H1 (cell line): ENCODE measurements around the gene INPP5F. TPM values are rescaled to one million over a fixed set of nuclear protein-coding genes. Genes with fewer than 3 reads are reported as not detected.

Experiments used
- CTCF ChIA-PET: fragments of 300-600 bp; sonication (Branson Sonifier 250); formaldehyde crosslinking; loops from one replicate; lab custom pipeline; 2021; ENCODE audit not compliant: partially characterized antibody; lab: Charles Lee
- POLR2A ChIA-PET: fragments of 300-600 bp; sonication (Branson Sonifier 250); formaldehyde crosslinking; loops from one replicate; lab custom pipeline; 2021; ENCODE audit warnings: inconsistent platforms; ENCODE audit not compliant: partially characterized antibody; lab: Charles Lee
- DNase-seq, 2 experiments: peaks; one replicate each; pipeline versions ENCODE4 v3.0.0 to v3.0.0-alpha.2; 2010 to 2022; ENCODE audit warnings: low spot score in 2 of 2, low read depth in 1 of 2, mixed read lengths in 1 of 2
- FAIRE-seq: peaks from 2 replicates; lab custom pipeline; 2011; peaks lifted over from hg19 to GRCh38; lab: Jason Lieb, UNC
- H2AFZ ChIP-seq: 2 replicates; pipeline ENCODE4 v1.8.1; 2012; ENCODE audit warnings: low read length, inconsistent platforms
- H2AK5ac ChIP-seq: 2 replicates; pipeline ENCODE4 v1.6.1; 2013; ENCODE audit warnings: low read depth, low read length
- H2BK120ac ChIP-seq: replicated peaks from 2 replicates; pipeline ENCODE3; 2013; ENCODE audit warnings: low read depth, low read length, inconsistent platforms
- H2BK12ac ChIP-seq: 2 replicates; pipeline ENCODE4 v1.6.1; 2013; ENCODE audit warnings: low read depth, low read length
- H2BK15ac ChIP-seq: 2 replicates; pipeline ENCODE4 v1.6.1; 2013; ENCODE audit warnings: low read length
- H2BK20ac ChIP-seq: 2 replicates; pipeline ENCODE4 v1.6.1; 2013; ENCODE audit warnings: low read length
- H2BK5ac ChIP-seq: 2 replicates; pipeline ENCODE4 v1.6.1; 2013; ENCODE audit warnings: low read depth, low read length
- H3K14ac ChIP-seq: 2 replicates; pipeline ENCODE4 v1.6.1; 2013; ENCODE audit warnings: inconsistent platforms; ENCODE audit not compliant: insufficient read length
- H3K18ac ChIP-seq: 2 replicates; pipeline ENCODE4 v1.6.1; 2013; ENCODE audit warnings: low read length; ENCODE audit errors: extremely low read depth
- H3K23ac ChIP-seq: 2 replicates; pipeline ENCODE4 v1.6.1; 2013; ENCODE audit warnings: inconsistent platforms; ENCODE audit not compliant: insufficient read length
- H3K23me2 ChIP-seq: 2 replicates; pipeline ENCODE4 v1.6.1; 2013; ENCODE audit warnings: low read depth, low read length
- H3K27ac ChIP-seq: 2 replicates; pipeline ENCODE4 v1.6.1; 2011; ENCODE audit warnings: low read depth, low read length, inconsistent platforms
- H3K27me3 ChIP-seq, 4 experiments: replicated peaks in 1 of 4; 1 replicate in 1 of 4; 2 replicates in 3 of 4; pipeline versions ENCODE4 v1.6.1 to v1.8.1; 2011 to 2013; ENCODE audit warnings: low read length in 3 of 4, mild to moderate bottlenecking in 3 of 4, inconsistent platforms in 2 of 4, mixed read lengths in 2 of 4, moderate library complexity in 1 of 4; ENCODE audit not compliant: control insufficient read depth in 3 of 4, insufficient read depth in 3 of 4; ENCODE audit errors: extremely low read depth in 1 of 4
- H3K36me3 ChIP-seq, 4 experiments: 2 replicates each; pipeline versions ENCODE4 v1.6.1 to v1.8.1; 2011 to 2013; ENCODE audit warnings: mild to moderate bottlenecking in 4 of 4, low read length in 3 of 4, moderate library complexity in 2 of 4, control low read depth in 1 of 4, inconsistent platforms in 1 of 4; ENCODE audit not compliant: insufficient read depth in 4 of 4, control insufficient read depth in 2 of 4
- H3K4ac ChIP-seq: replicated peaks from 2 replicates; pipeline ENCODE3; 2013; ENCODE audit warnings: low read length, low read depth, mixed read lengths, inconsistent platforms; ENCODE audit not compliant: insufficient read length
- H3K4me1 ChIP-seq, 4 experiments: replicated peaks in 1 of 4; 1 replicate in 1 of 4; 2 replicates in 3 of 4; pipeline versions ENCODE4 v1.6.1 to v1.8.1; 2011 to 2013; ENCODE audit warnings: low read length in 3 of 4, inconsistent platforms in 2 of 4, mixed read lengths in 1 of 4; ENCODE audit not compliant: insufficient read depth in 4 of 4, control insufficient read depth in 3 of 4
- H3K4me2 ChIP-seq, 2 experiments: 2 replicates each; pipeline versions ENCODE4 v1.6.1 to v1.8.1; 2011 to 2013; ENCODE audit warnings: low read depth in 2 of 2, low read length in 2 of 2, control low read depth in 1 of 2, inconsistent platforms in 1 of 2, mild to moderate bottlenecking in 1 of 2; ENCODE audit not compliant: insufficient read depth in 1 of 2
- H3K4me3 ChIP-seq, 4 experiments: fragments of 200-600, 300-600 bp in 1 of 4; sonication (generic), shearing (Covaris generic), sonication (Bioruptor Twin) in 1 of 4; 2 replicates each; pipeline versions ENCODE4 v1.5.1 to v1.8.1; 2011 to 2016; ENCODE audit warnings: low read length in 4 of 4, low read depth in 3 of 4, control low read depth in 2 of 4, inconsistent platforms in 2 of 4, mild to moderate bottlenecking in 2 of 4, mixed read lengths in 1 of 4, moderate library complexity in 1 of 4; ENCODE audit not compliant: insufficient read depth in 2 of 4; ENCODE audit errors: extremely low read depth in 1 of 4
- H3K56ac ChIP-seq: replicated peaks from 2 replicates; pipeline ENCODE3; 2013; ENCODE audit warnings: low read depth, mild to moderate bottlenecking, mixed read lengths, low read length, inconsistent platforms; ENCODE audit not compliant: insufficient read length
- H3K79me1 ChIP-seq: 2 replicates; pipeline ENCODE4 v1.6.1; 2013; ENCODE audit warnings: low read depth, low read length, control low read depth
- H3K79me2 ChIP-seq, 2 experiments: 2 replicates each; pipeline versions ENCODE4 v1.6.1 to v1.8.1; 2012 to 2013; ENCODE audit warnings: low read length in 2 of 2, mild to moderate bottlenecking in 2 of 2, inconsistent platforms in 1 of 2; ENCODE audit not compliant: insufficient read depth in 2 of 2, control insufficient read depth in 1 of 2
- H3K9ac ChIP-seq, 4 experiments: replicated peaks in 1 of 4; 1 replicate in 1 of 4; 2 replicates in 3 of 4; pipeline versions ENCODE4 v1.6.1 to v1.8.1; 2011 to 2013; ENCODE audit warnings: low read depth in 3 of 4, low read length in 3 of 4, control low read depth in 2 of 4, mild to moderate bottlenecking in 2 of 4, moderate library complexity in 2 of 4, inconsistent platforms in 1 of 4; ENCODE audit errors: extremely low read depth in 1 of 4
- H3K9me3 ChIP-seq, 2 experiments: 2 replicates each; pipeline versions ENCODE4 v1.6.1 to v1.8.1; 2012 to 2013; ENCODE audit warnings: mild to moderate bottlenecking in 2 of 2, moderate library complexity in 2 of 2, control low read depth in 1 of 2, inconsistent platforms in 1 of 2, low read depth in 1 of 2, low read length in 1 of 2, mixed read lengths in 1 of 2; ENCODE audit not compliant: insufficient read depth in 2 of 2
- H4K20me1 ChIP-seq, 2 experiments: replicated peaks in 1 of 2; 2 replicates each; pipeline versions ENCODE3 to v1.8.1; 2011 to 2013; ENCODE audit warnings: inconsistent platforms in 2 of 2, low read length in 2 of 2, mild to moderate bottlenecking in 1 of 2; ENCODE audit not compliant: insufficient read depth in 2 of 2, control insufficient read depth in 1 of 2
- H4K5ac ChIP-seq: 2 replicates; pipeline ENCODE4 v1.6.1; 2013; ENCODE audit warnings: low read length, low read depth, mixed read lengths, inconsistent platforms; ENCODE audit not compliant: insufficient read length
- H4K8ac ChIP-seq: 2 replicates; pipeline ENCODE4 v1.8.0; 2013; ENCODE audit warnings: mild to moderate bottlenecking, moderate library complexity, low read length, inconsistent platforms; ENCODE audit not compliant: insufficient read depth; ENCODE audit errors: extremely low read depth
- H4K91ac ChIP-seq: replicated peaks from 2 replicates; pipeline ENCODE3; 2013; ENCODE audit warnings: low read length, mixed read lengths, inconsistent platforms; ENCODE audit not compliant: insufficient read length
- CHD2 ChIP-seq: IDR thresholded peaks from 2 replicates; pipeline ENCODE4 v1.6.1; 2012; ENCODE audit warnings: low read length, improper control_type of control experiment
- POLR2A ChIP-seq, 2 experiments: IDR thresholded peaks; 1 replicate in 1 of 2; 2 replicates in 1 of 2; pipeline ENCODE4 v1.6.1; 2011; ENCODE audit warnings: low read depth in 2 of 2, low read length in 2 of 2, mild to moderate bottlenecking in 2 of 2; ENCODE audit errors: control extremely low read depth in 1 of 2
- SUZ12 ChIP-seq: fragments of 200-600 bp; sonication (generic); IDR thresholded peaks from 2 replicates; pipeline ENCODE4 v1.6.1; 2012; ENCODE audit warnings: mild to moderate bottlenecking, inconsistent platforms, low read length, moderate library complexity, mixed read lengths
- TAF7 ChIP-seq: optimal IDR thresholded peaks from 2 replicates; pipeline ENCODE3; 2011; ENCODE audit warnings: low read depth, mild to moderate bottlenecking, inconsistent platforms, low read length, moderate library complexity, borderline replicate concordance
- YY1 ChIP-seq: IDR thresholded peaks from 2 replicates; pipeline ENCODE4 v1.6.1; 2011; ENCODE audit warnings: low read depth, mild to moderate bottlenecking, low read length
- WGBS, 2 experiments: shearing (Covaris generic) in 1 of 2; methylation state at CpG; one replicate each; pipeline versions ENCODE4 v1.1.6 to v1.1.7; 2013 to 2015; ENCODE audit warnings: low lambda C conversion rate in 2 of 2, mixed read lengths in 2 of 2, inconsistent platforms in 1 of 2, low coverage in 1 of 2, missing lambda C conversion rate in 1 of 2; ENCODE audit not compliant: insufficient replicate concordance in 2 of 2, insufficient coverage in 1 of 2, insufficient read length in 1 of 2; ENCODE audit errors: extremely low coverage in 1 of 2, missing lambda C conversion rate in 1 of 2; 5-methylcytosine and 5-hydroxymethylcytosine counted together
- polyA plus RNA-seq, 7 experiments: library from polyadenylated mRNA; depleted of rRNA in 3 of 7; stranded (reverse) in 5 of 7; unstranded in 2 of 7; fragments of >200 nt in 5 of 7; fragments of 200-250 nt in 2 of 7; gene quantifications; 1 replicate in 5 of 7; 2 replicates in 1 of 7; 4 replicates in 1 of 7; pipeline versions ENCODE4 v1.2.1 to v1.2.3, GENCODE V29; 2011 to 2013; ENCODE audit warnings: missing spikeins in 2 of 7, mixed read lengths in 2 of 7
- total RNA-seq: library from RNA; stranded (reverse); fragmentation: NEBNext Ultra II Directional; extraction: Animal tissue kit (Norgen Biotek cat#: 25700); gene quantifications from 2 replicates; pipeline ENCODE4 v1.2.1, GENCODE V29; 2021
- TF ChIP-seq, protein P1 (sequence below): IDR thresholded peaks from 2 replicates; pipeline ENCODE4 v1.6.1; 2012; ENCODE audit warnings: inconsistent platforms

INPP5F gene
- total and polyA plus RNA-seq, 2 of the 8 experiments (the other 6 are each of a cell fraction or from before 2014, with no cell fraction given) = 50.1 to 101 TPM

DNA sequence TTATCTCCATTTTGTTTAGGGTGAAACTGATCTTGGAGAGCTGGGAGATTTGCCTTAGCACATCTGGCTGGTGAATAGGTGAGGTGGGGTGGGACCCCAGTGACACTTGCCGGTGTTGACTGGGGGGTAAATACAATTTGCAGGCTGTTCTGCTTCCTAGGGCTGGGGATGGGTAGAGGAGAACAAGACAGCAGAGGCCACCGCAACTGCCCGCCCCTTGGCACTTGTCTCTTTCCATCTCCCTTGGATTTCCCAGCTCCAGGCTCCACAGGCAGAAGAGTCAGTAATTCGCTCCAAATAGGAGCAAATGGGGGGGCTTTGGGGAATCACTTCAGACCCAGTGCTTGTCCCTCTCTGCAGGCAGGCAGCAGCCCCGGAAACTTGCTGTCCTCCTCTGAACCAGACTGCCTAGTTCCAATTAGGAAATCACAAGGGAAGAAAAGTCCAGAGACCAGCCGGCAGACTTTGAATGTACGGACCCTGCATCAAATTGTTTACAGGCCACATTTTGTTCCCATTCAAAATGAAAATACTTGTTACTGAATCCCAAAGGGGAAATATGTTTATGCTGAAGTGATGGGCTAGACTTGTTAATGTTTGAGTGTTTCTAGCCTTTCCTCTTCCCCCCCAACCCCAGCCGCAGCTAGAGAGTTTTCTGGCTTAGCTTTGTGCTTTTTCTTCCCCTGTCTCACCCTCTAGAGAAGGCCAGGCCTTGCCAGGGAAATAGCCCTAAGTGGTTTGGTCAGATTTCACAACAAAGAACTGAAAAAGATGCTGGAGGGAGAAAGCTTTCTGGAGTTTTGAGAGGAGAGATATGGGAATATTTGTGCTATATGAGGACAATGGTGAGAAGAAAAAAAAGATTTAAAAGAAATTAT lies 10.0 kb upstream of the INPP5F start:
- CTCF ChIA-PET = interaction anchor here (1.0 to 1.7 kb wide), 2 partner anchors 35 to 108 kb away, joined by 3 to 5 read pairs; no protein-coding TSS in a partner anchor
- POLR2A ChIA-PET = interaction anchor here (2.8 to 3.2 kb wide), 2 partner anchors 10 to 28 kb away, joined by 7 to 11 read pairs; partner anchors contain the start of gene INPP5F
- 0 out of 2 replicates have a peak overlapping the region, but pooled peaks have one; percentile 32 for H2BK20ac ChIP-seq
- WGBS, 2 experiments = 84% methylated on average over 8 of the region's 8 CpGs; no CpG with 5 or more reads in 1 of the 2 experiments
- no peak overlapping the region for H2BK15ac ChIP-seq
- no peak overlapping the region for H3K23ac ChIP-seq
- no peak overlapping the region for H3K9ac ChIP-seq
- no peak overlapping the region for H2BK12ac ChIP-seq
- H2BK120ac ChIP-seq = no peak overlapping the region
- H3K27me3 ChIP-seq = no peaks in the 10 kb centered on the region
- no peaks in the 10 kb centered on the region for H3K36me3 ChIP-seq
- H4K91ac ChIP-seq = no peak overlapping the region
- H3K18ac ChIP-seq = no peak overlapping the region
- no peak overlapping the region for H3K4ac ChIP-seq
- no peak overlapping the region for H3K56ac ChIP-seq
- no peak overlapping the region for H3K27ac ChIP-seq
- H3K9me3 ChIP-seq = peaks cover 5% of the 10 kb centered on the region in 2 experiments; a peak in 1 of 4 replicates
- no peaks in the 10 kb centered on the region for H3K79me2 ChIP-seq
- H2BK5ac ChIP-seq = no peak overlapping the region
- no peak overlapping the region for H3K4me2 ChIP-seq
- H3K23me2 ChIP-seq = no peaks in the 10 kb centered on the region
- no peaks in the 10 kb centered on the region for H3K79me1 ChIP-seq
- peaks cover 0 to 2% (median 0%) of the 10 kb centered on the region in 4 experiments; a peak in 2 of 7 replicates for H3K4me1 ChIP-seq
- H4K20me1 ChIP-seq = no peaks in the 10 kb centered on the region
- H2AFZ ChIP-seq = 0 out of 2 replicates have a peak overlapping the region, but pooled peaks have one; percentile 36
- no peak overlapping the region for H3K4me3 ChIP-seq
- H4K5ac ChIP-seq = no peak overlapping the region
- no peak overlapping the region for H4K8ac ChIP-seq
- DNase-seq (no peak), FAIRE-seq (no peak)
- H2AK5ac ChIP-seq = no peak overlapping the region
- no peak for TF ChIP-seq SUZ12
- no peak for TF ChIP-seq POLR2A (IDR thresholded peaks at IDR 0.05; ENCODE audit: control extremely low read depth in 1 of 2, low read depth in 2 of 2, low read length in 2 of 2)
- TF ChIP-seq TAF7 = no peak
- no peak for TF ChIP-seq YY1
- TF ChIP-seq, protein P1, sequence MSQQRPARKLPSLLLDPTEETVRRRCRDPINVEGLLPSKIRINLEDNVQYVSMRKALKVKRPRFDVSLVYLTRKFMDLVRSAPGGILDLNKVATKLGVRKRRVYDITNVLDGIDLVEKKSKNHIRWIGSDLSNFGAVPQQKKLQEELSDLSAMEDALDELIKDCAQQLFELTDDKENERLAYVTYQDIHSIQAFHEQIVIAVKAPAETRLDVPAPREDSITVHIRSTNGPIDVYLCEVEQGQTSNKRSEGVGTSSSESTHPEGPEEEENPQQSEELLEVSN = no peak
- TF ChIP-seq CHD2 = no peak
- H3K14ac ChIP-seq = no peak overlapping the region
